ENCODE results near the gene C10orf105. TPM values are rescaled to one million over a fixed set of nuclear protein-coding genes. Genes with fewer than 3 reads are reported as not detected.

The C10orf105 gene
- total RNA-seq, 2 experiments from 2014 or later, result 0.17 to 0.30 TPM

GRCh38 chr10:71716426-71716825, 3.2 kb downstream of the C10orf105 start:
- Mint-ChIP-seq H3K9me3 (no peaks in the 10 kb centered on the region), H3K27ac (no peak overlapping the region), H3K4me1 (peaks cover 28% of the 10 kb centered on the region), H3K27me3 (no peaks in the 10 kb centered on the region), H3K36me3 (peaks cover 2% of the 10 kb centered on the region), H3K4me3 (no peak overlapping the region)
- POLR2A ChIA-PET, result interaction anchor here (1.2 to 5.0 kb wide), 3 partner anchors 8 to 57 kb away, joined by 4 to 44 read pairs (median 4); partner anchors contain the start of gene VSIR
- ATAC-seq (ENCODE audit: low read depth) (no peak), DNase-seq (no peak)

GRCh38 chr10:71715860-71716259, 3.7 kb downstream of the C10orf105 start:
- Mint-ChIP-seq H3K27me3 (no peaks in the 10 kb centered on the region), H3K9me3 (no peaks in the 10 kb centered on the region), H3K36me3 (peaks cover 2% of the 10 kb centered on the region), H3K4me3 (no peak overlapping the region), H3K27ac (peak overlapping the region; percentile 80), H3K4me1 (peaks cover 27% of the 10 kb centered on the region)
- ATAC-seq (ENCODE audit: low read depth), result no peak
- no peak for DNase-seq
- POLR2A ChIA-PET, result interaction anchor here (1.2 to 5.0 kb wide), 3 partner anchors 10 to 58 kb away, joined by 4 to 44 read pairs (median 9); partner anchors contain the start of gene VSIR

GRCh38 chr10:71715026-71715425, 4.6 kb downstream of the C10orf105 start:
- peak overlapping the region; percentile 28 for H3K4me3 Mint-ChIP-seq
- H3K27me3 Mint-ChIP-seq, result no peaks in the 10 kb centered on the region
- H3K27ac Mint-ChIP-seq, result peak overlapping the region; percentile 80
- H3K4me1 Mint-ChIP-seq, result peaks cover 31% of the 10 kb centered on the region
- H3K36me3 Mint-ChIP-seq, result peaks cover 2% of the 10 kb centered on the region
- POLR2A ChIA-PET, result interaction anchor here (1.0 to 5.0 kb wide), 5 partner anchors 11 to 58 kb away, joined by 3 to 44 read pairs (median 9); partner anchors contain the start of gene VSIR
- no peak for ATAC-seq (ENCODE audit: low read depth)
- no peak for DNase-seq
- no peaks in the 10 kb centered on the region for H3K9me3 Mint-ChIP-seq

GRCh38 chr10:71714592-71714991, 5.0 kb downstream of the C10orf105 start:
- H3K9me3 Mint-ChIP-seq, result no peaks in the 10 kb centered on the region
- peaks cover 2% of the 10 kb centered on the region for H3K36me3 Mint-ChIP-seq
- H3K27ac Mint-ChIP-seq, result peak overlapping the region; percentile 96
- DNase-seq, result no peak
- no peaks in the 10 kb centered on the region for H3K27me3 Mint-ChIP-seq
- H3K4me1 Mint-ChIP-seq, result peaks cover 32% of the 10 kb centered on the region
- POLR2A ChIA-PET, result interaction anchor here (1.0 to 5.0 kb wide), 5 partner anchors 11 to 59 kb away, joined by 3 to 44 read pairs (median 9); partner anchors contain the start of gene VSIR
- ATAC-seq (ENCODE audit: low read depth), result no peak
- peak overlapping the region; percentile 87 for H3K4me3 Mint-ChIP-seq

- Mint-ChIP-seq H3K27me3 (no peaks in the 10 kb centered on the region), H3K36me3 (peaks cover 2% of the 10 kb centered on the region), H3K4me3 (peak overlapping the region; percentile 87), H3K4me1 (peaks cover 36% of the 10 kb centered on the region), H3K9me3 (no peaks in the 10 kb centered on the region), H3K27ac (peak overlapping the region; percentile 96)
- POLR2A ChIA-PET, result interaction anchor here (1.2 to 5.0 kb wide), 8 partner anchors 12 to 62 kb away, joined by 4 to 44 read pairs (median 13); partner anchors contain the start of gene VSIR
- ATAC-seq (ENCODE audit: low read depth), result no peak
- DNase-seq, result no peak
Measured at GRCh38 chr10:71714031-71714410, 5.6 kb downstream of the C10orf105 start.

- peak; percentile 68 for DNase-seq
- POLR2A ChIA-PET, result interaction anchor here (0.6 to 5.0 kb wide), 16 partner anchors 12 to 586 kb away, joined by 3 to 44 read pairs (median 4); partner anchors contain the start of gene VSIR
- peaks cover 2% of the 10 kb centered on the region for H3K36me3 Mint-ChIP-seq
- peak overlapping the region; percentile 96 for H3K27ac Mint-ChIP-seq
- no peaks in the 10 kb centered on the region for H3K27me3 Mint-ChIP-seq
- H3K4me1 Mint-ChIP-seq, result peaks cover 36% of the 10 kb centered on the region
- peak overlapping the region; percentile 87 for H3K4me3 Mint-ChIP-seq
- H3K9me3 Mint-ChIP-seq, result no peaks in the 10 kb centered on the region
- ATAC-seq (ENCODE audit: low read depth), result peak; percentile 69
Measured at GRCh38 chr10:71713135-71714030, 6.2 kb downstream of the C10orf105 start.

GRCh38 chr10:71712572-71713134, 6.9 kb downstream of the C10orf105 start:
- POLR2A ChIA-PET, result interaction anchor here (0.6 to 5.0 kb wide), 15 partner anchors 13 to 587 kb away, joined by 3 to 44 read pairs (median 4); partner anchors contain the start of gene VSIR
- Mint-ChIP-seq H3K27me3 (no peaks in the 10 kb centered on the region), H3K9me3 (no peaks in the 10 kb centered on the region), H3K27ac (peak overlapping the region; percentile 96), H3K4me1 (peaks cover 43% of the 10 kb centered on the region), H3K36me3 (peaks cover 2% of the 10 kb centered on the region), H3K4me3 (peak overlapping the region; percentile 87)
- peak; percentile 61 for DNase-seq
- ATAC-seq (ENCODE audit: low read depth), result peak; percentile 51

GRCh38 chr10:71712170-71712569, 7.4 kb downstream of the C10orf105 start:
- H3K4me3 Mint-ChIP-seq, result peak overlapping the region; percentile 87
- H3K36me3 Mint-ChIP-seq, result peaks cover 2% of the 10 kb centered on the region
- H3K9me3 Mint-ChIP-seq, result no peaks in the 10 kb centered on the region
- H3K4me1 Mint-ChIP-seq, result peaks cover 46% of the 10 kb centered on the region
- H3K27me3 Mint-ChIP-seq, result no peaks in the 10 kb centered on the region
- POLR2A ChIA-PET, result interaction anchor here (0.7 to 5.0 kb wide), 10 partner anchors 13 to 99 kb away, joined by 3 to 44 read pairs (median 4); partner anchors contain the start of gene VSIR
- ATAC-seq (ENCODE audit: low read depth) (no peak), DNase-seq (no peak)
- H3K27ac Mint-ChIP-seq, result peak overlapping the region; percentile 96

- no peak for DNase-seq
- H3K27me3 Mint-ChIP-seq, result no peaks in the 10 kb centered on the region
- peaks cover 2% of the 10 kb centered on the region for H3K36me3 Mint-ChIP-seq
- H3K27ac Mint-ChIP-seq, result peak overlapping the region; percentile 56
- ATAC-seq (ENCODE audit: low read depth), result no peak
- H3K9me3 Mint-ChIP-seq, result no peaks in the 10 kb centered on the region
- POLR2A ChIA-PET, result interaction anchor here (3.1 kb wide), 1 partner anchor 62 kb away, joined by 22 read pairs; the partner anchor contains the start of gene VSIR
- H3K4me3 Mint-ChIP-seq, result no peak overlapping the region
- H3K4me1 Mint-ChIP-seq, result peaks cover 46% of the 10 kb centered on the region
Measured at GRCh38 chr10:71711052-71711623, 8.4 kb downstream of the C10orf105 start.

GRCh38 chr10:71710519-71710918, 9.1 kb downstream of the C10orf105 start:
- Mint-ChIP-seq H3K9me3 (no peaks in the 10 kb centered on the region), H3K36me3 (peaks cover 2% of the 10 kb centered on the region), H3K27me3 (no peaks in the 10 kb centered on the region), H3K4me3 (no peak overlapping the region), H3K4me1 (peaks cover 46% of the 10 kb centered on the region), H3K27ac (peak overlapping the region; percentile 58)
- no peak for DNase-seq
- ATAC-seq (ENCODE audit: low read depth), result no peak
- POLR2A ChIA-PET, result no interaction called here

- no peaks in the 10 kb centered on the region for H3K27me3 Mint-ChIP-seq
- ATAC-seq (ENCODE audit: low read depth), result no peak
- no peak overlapping the region for H3K27ac Mint-ChIP-seq
- H3K4me3 Mint-ChIP-seq, result no peak overlapping the region
- H3K36me3 Mint-ChIP-seq, result no peaks in the 10 kb centered on the region
- DNase-seq, result no peak
- peaks cover 41% of the 10 kb centered on the region for H3K4me1 Mint-ChIP-seq
- POLR2A ChIA-PET, result interaction anchor here (0.8 to 2.7 kb wide), 4 partner anchors 7 to 64 kb away, joined by 3 to 20 read pairs (median 4); partner anchors contain the start of gene VSIR
- H3K9me3 Mint-ChIP-seq, result no peaks in the 10 kb centered on the region
Measured at GRCh38 chr10:71708897-71709882, 10.4 kb downstream of the C10orf105 start.

- H3K27ac Mint-ChIP-seq, result peak overlapping the region; percentile 48
- no peaks in the 10 kb centered on the region for H3K36me3 Mint-ChIP-seq
- POLR2A ChIA-PET, result interaction anchor here (0.6 to 2.7 kb wide), 8 partner anchors 8 to 331 kb away, joined by 3 to 20 read pairs (median 4); partner anchors contain the start of gene VSIR
- H3K9me3 Mint-ChIP-seq, result no peaks in the 10 kb centered on the region
- peaks cover 33% of the 10 kb centered on the region for H3K4me1 Mint-ChIP-seq
- DNase-seq, result peak; percentile 78
- no peak overlapping the region for H3K4me3 Mint-ChIP-seq
- no peaks in the 10 kb centered on the region for H3K27me3 Mint-ChIP-seq
- peak; percentile 25 for ATAC-seq (ENCODE audit: low read depth)
Measured at GRCh38 chr10:71708301-71708703, 11.3 kb downstream of the C10orf105 start.
